K562 (cell line): ENCODE data around the gene BRPF1. TPM values are rescaled to one million over a fixed set of nuclear protein-coding genes. Genes with fewer than 3 reads are reported as not detected.

Source experiments
- ATF4 ChIP-seq: fragments of 450-650 bp; formaldehyde crosslinking; IDR thresholded peaks from 2 replicates; pipeline ENCODE4 v1.4.0; 2022; ENCODE audit warnings: mild to moderate bottlenecking, moderate library complexity
- BMI1 ChIP-seq: fragments of 150-350 bp; IDR thresholded peaks from 2 replicates; pipeline ENCODE4 v1.6.1; 2014; ENCODE audit warnings: low read length
- CBX5 ChIP-seq: IDR thresholded peaks from 2 replicates; pipeline ENCODE4 v1.6.1; 2014; ENCODE audit warnings: low read depth, borderline replicate concordance
- CC2D1A ChIP-seq: fragments of 450-650 bp; IDR thresholded peaks from 2 replicates; pipeline ENCODE4 v1.6.1; 2017; ENCODE audit warnings: mild to moderate bottlenecking
- CEBPB ChIP-seq: fragments of 450-650 bp; IDR thresholded peaks from 2 replicates; pipeline ENCODE4 v1.6.1; 2016; ENCODE audit warnings: missing genetic modification characterization, missing compliant biosample characterization
- EP400 ChIP-seq: fragments of 450-650 bp; IDR thresholded peaks from 2 replicates; pipeline ENCODE4 v1.6.1; 2017; ENCODE audit warnings: antibody characterized with exemption, mild to moderate bottlenecking, moderate library complexity
- FIP1L1 ChIP-seq: fragments of 200-400 bp; formaldehyde crosslinking; IDR thresholded peaks from 2 replicates; pipeline ENCODE4 v1.6.1; 2018; ENCODE audit warnings: mild to moderate bottlenecking, low read depth, low read length; ENCODE audit not compliant: poor library complexity, severe bottlenecking
- IFI16 ChIP-seq: fragments of 250-450 bp; sonication (Bioruptor Pico); IDR thresholded peaks from 2 replicates; pipeline ENCODE4 v2.1.2; 2022; ENCODE audit warnings: mild to moderate bottlenecking, inconsistent platforms
- MTA3 ChIP-seq: fragments of 450-650 bp; formaldehyde crosslinking; IDR thresholded peaks from 2 replicates; pipeline ENCODE4 v1.6.1; 2017; ENCODE audit warnings: mild to moderate bottlenecking, borderline replicate concordance
- NCOA1 ChIP-seq: fragments of 450-650 bp; IDR thresholded peaks from 2 replicates; pipeline ENCODE4 v1.6.1; 2016; ENCODE audit warnings: low read depth
- NCOR1 ChIP-seq: fragments of 450-650 bp; IDR thresholded peaks from 2 replicates; pipeline ENCODE4 v1.6.1; 2016; ENCODE audit warnings: mild to moderate bottlenecking, moderate library complexity
- RHOXF2B ChIP-seq: fragments of 250-450 bp; sonication (Bioruptor Pico); conservative IDR thresholded peaks from 2 replicates; pipeline ENCODE4 v1.5.1; 2021
- SMAD4 ChIP-seq: fragments of 250-450 bp; sonication (Bioruptor Pico); conservative IDR thresholded peaks from 2 replicates; pipeline ENCODE4 v1.8.0; 2021; ENCODE audit warnings: inconsistent platforms, mild to moderate bottlenecking, moderate library complexity
- SMARCA4 ChIP-seq: fragments of 450-650 bp; IDR thresholded peaks from 2 replicates; pipeline ENCODE4 v1.6.1; 2016
- SNRNP70 ChIP-seq: fragments of 200-400 bp; formaldehyde crosslinking; optimal IDR thresholded peaks from 2 replicates; pipeline ENCODE3; 2017; ENCODE audit warnings: low read depth, low read length
- SOX6 ChIP-seq: fragments of 450-650 bp; IDR thresholded peaks from 2 replicates; pipeline ENCODE4 v1.6.1; 2014; ENCODE audit warnings: mild to moderate bottlenecking
- STAT5A ChIP-seq: IDR thresholded peaks from 2 replicates; pipeline ENCODE4 v1.6.1; 2012; ENCODE audit warnings: low read length, inconsistent platforms, borderline replicate concordance
- TAL1 ChIP-seq: fragments of 450-650 bp; IDR thresholded peaks from 2 replicates; pipeline ENCODE4 v1.6.1; 2016; ENCODE audit warnings: mild to moderate bottlenecking
- TCFL5 ChIP-seq: fragments of 250-450 bp; sonication (Bioruptor Pico); conservative IDR thresholded peaks from 2 replicates; pipeline ENCODE4 v1.6.1; 2021; ENCODE audit warnings: mild to moderate bottlenecking, moderate library complexity, matching md5 sums
- ZBTB11 ChIP-seq, 3 experiments: fragments of 200-800 bp in 1 of 3; fragments of 250-450 bp in 1 of 3; fragments of 450-650 bp in 1 of 3; sonication (Bioruptor Pico) in 1 of 3; sonication (Bioruptor generic) in 1 of 3; formaldehyde crosslinking in 1 of 3; IDR thresholded peaks; 2 replicates each; pipeline versions ENCODE4 v1.6.1 to v1.8.0; 2016 to 2022; ENCODE audit warnings: mild to moderate bottlenecking in 2 of 3, missing genetic modification characterization in 2 of 3, missing compliant biosample characterization in 1 of 3, moderate library complexity in 1 of 3
- ZC3H4 ChIP-seq: sonication (generic); formaldehyde crosslinking; IDR thresholded peaks from 2 replicates; pipeline ENCODE4 v1.9.0; 2021; ENCODE audit warnings: missing genetic modification reagents, borderline replicate concordance
- ZNF224 ChIP-seq: sonication (generic); formaldehyde crosslinking; IDR thresholded peaks from 2 replicates; pipeline ENCODE4 v1.8.0; 2022; ENCODE audit warnings: mild to moderate bottlenecking, missing genetic modification reagents
- ZNF253 ChIP-seq: fragments of 250-450 bp; sonication (Bioruptor Pico); conservative IDR thresholded peaks from 2 replicates; pipeline ENCODE4 v1.6.1; 2021; ENCODE audit warnings: mild to moderate bottlenecking
- ZNF445 ChIP-seq: fragments of 250-450 bp; sonication (Bioruptor Pico); IDR thresholded peaks from 2 replicates; pipeline ENCODE4 v1.4.0; 2020; ENCODE audit warnings: low read depth, mild to moderate bottlenecking, moderate library complexity
- ZNF511 ChIP-seq: sonication (generic); formaldehyde crosslinking; IDR thresholded peaks from 2 replicates; pipeline ENCODE4 v1.8.0; 2022; ENCODE audit warnings: mild to moderate bottlenecking, missing genetic modification reagents
- ZNF583 ChIP-seq: fragments of 250-450 bp; sonication (Bioruptor Pico); IDR thresholded peaks from 2 replicates; pipeline ENCODE4 v1.4.0; 2020
- ZNF668 ChIP-seq: fragments of 250-450 bp; sonication (Bioruptor Pico); IDR thresholded peaks from 2 replicates; pipeline ENCODE4 v1.8.0; 2022; ENCODE audit warnings: mild to moderate bottlenecking, inconsistent platforms
- ZNF785 ChIP-seq: fragments of 250-450 bp; sonication (Bioruptor Pico); IDR thresholded peaks from 2 replicates; pipeline ENCODE4 v1.4.0; 2020; ENCODE audit warnings: mild to moderate bottlenecking
- polyA plus RNA-seq, 8 experiments: library from polyadenylated mRNA; depleted of rRNA in 4 of 8; stranded (reverse) in 5 of 8; unstranded in 3 of 8; fragments of >200 nt; fragmentation: Nextera tagmentation in 2 of 8; fragmentation: Illumina TruSeq in 1 of 8; extraction: Ambion mirVana in 2 of 8; extraction: Trizol in 1 of 8; gene quantifications; 2 replicates each; pipeline versions ENCODE4 v1.2.1 to v1.2.3, GENCODE V29; 2011 to 2014; ENCODE audit warnings: inconsistent platforms in 1 of 8, missing spikeins in 1 of 8
- total RNA-seq, 7 experiments: library from RNA; depleted of rRNA in 6 of 7; stranded (reverse); fragments of >200 nt in 6 of 7; fragmentation: Illumina TruSeq in 2 of 7; extraction: Trizol in 2 of 7; gene quantifications; 2 replicates each; pipeline versions ENCODE4 v1.2.1 to v1.2.3, GENCODE V29; 2011 to 2021; ENCODE audit warnings: low replicate concordance in 1 of 7

BRPF1 gene
- total and polyA plus RNA-seq, 9 of the 15 experiments (the other 6 are each of a cell fraction or from before 2014, with no cell fraction given) = 1.1 to 40.2 (median 23.5) TPM

GRCh38 chr3:9786209-9786739 lies 54.7 kb downstream of the BRPF1 start (continued):
- TF ChIP-seq ZNF445 (CRISPR knock-in tag) = no peak
- peak; percentile 59 for TF ChIP-seq SMAD4 (CRISPR knock-in tag)
- no peak for TF ChIP-seq ZNF253
- TF ChIP-seq TCFL5 (CRISPR knock-in tag) = no peak
- TF ChIP-seq RHOXF2B = no peak
- TF ChIP-seq ZNF668 = no peak
- TF ChIP-seq ZBTB11 (CRISPR knock-in tag; IDR thresholded peaks at IDR 0.05) = peak in 1 of 3 experiments; percentile 57; a peak in 2 of 6 replicates
- TF ChIP-seq ZNF583 (CRISPR knock-in tag) = peak; percentile 20; the same call in 1 of the 2 replicates
- no peak for TF ChIP-seq ZNF224 (CRISPR knock-in tag)
- TF ChIP-seq STAT5A = 0 out of 2 replicates have a peak, but pooled peaks have one; percentile 39
- peak; percentile 12; the same call in 1 of the 2 replicates for TF ChIP-seq MTA3
- TF ChIP-seq IFI16 (CRISPR knock-in tag) = no peak
- TF ChIP-seq CC2D1A = no peak
- no peak for TF ChIP-seq BMI1
- no peak for TF ChIP-seq ZC3H4 (CRISPR knock-in tag)
- peak; percentile 59; the same call in 1 of the 2 replicates for TF ChIP-seq NCOA1
- TF ChIP-seq NCOR1 = peak; percentile 91
- TF ChIP-seq SMARCA4 = peak; percentile 47
- peak; percentile 90 for TF ChIP-seq TAL1
- TF ChIP-seq ATF4 = peak; percentile 15; the same call in 1 of the 2 replicates
- no peak for TF ChIP-seq ZNF785
- no peak for TF ChIP-seq CEBPB (tag)
- TF ChIP-seq SOX6 = peak; percentile 89
- TF ChIP-seq FIP1L1 = no peak
- TF ChIP-seq SNRNP70 = no peak
- TF ChIP-seq CBX5 = no peak
- no peak for TF ChIP-seq ZNF511 (CRISPR knock-in tag)
- peak; percentile 39; the same call in 1 of the 2 replicates for TF ChIP-seq EP400
